Measurements from ENCODE around the gene RFWD3. TPM values are rescaled to one million over a fixed set of nuclear protein-coding genes. Genes with fewer than 3 reads are reported as not detected.

RFWD3 gene
- total and polyA plus RNA-seq, 2 of the 8 experiments (the other 6 are each of a cell fraction or from before 2014, with no cell fraction given): 67.1 to 114 TPM

GRCh38 chr16:74623839-74624235, 42.8 kb downstream of the RFWD3 start (continued):
- TF ChIP-seq CHD7 (IDR thresholded peaks at IDR 0.05; ENCODE audit: insufficient replicate concordance, low read length): no peak
- no peak for TF ChIP-seq CHD1 (IDR thresholded peaks at IDR 0.05; ENCODE audit: low read depth, low read length)

Measured in H1 (cell line).